ENCODE results near the gene ZNF416.

The ZNF416 gene

GRCh38 chr19:57559008-57559403 is 19.7 kb downstream of the ZNF416 start:
- no peak for DNase-seq (ENCODE audit: low read depth)

GRCh38 chr19:57558525-57558924 is 20.2 kb downstream of the ZNF416 start:
- no peak for DNase-seq (ENCODE audit: low read depth)

GRCh38 chr19:57557659-57558058 is 21.1 kb downstream of the ZNF416 start:
- DNase-seq (ENCODE audit: low read depth), result no peak

GRCh38 chr19:57552432-57552831 is 26.3 kb downstream of the ZNF416 start:
- no peak for DNase-seq (ENCODE audit: low read depth)

GRCh38 chr19:57546513-57546912 is 32.2 kb downstream of the ZNF416 start:
- DNase-seq (ENCODE audit: low read depth), result no peak

DNA sequence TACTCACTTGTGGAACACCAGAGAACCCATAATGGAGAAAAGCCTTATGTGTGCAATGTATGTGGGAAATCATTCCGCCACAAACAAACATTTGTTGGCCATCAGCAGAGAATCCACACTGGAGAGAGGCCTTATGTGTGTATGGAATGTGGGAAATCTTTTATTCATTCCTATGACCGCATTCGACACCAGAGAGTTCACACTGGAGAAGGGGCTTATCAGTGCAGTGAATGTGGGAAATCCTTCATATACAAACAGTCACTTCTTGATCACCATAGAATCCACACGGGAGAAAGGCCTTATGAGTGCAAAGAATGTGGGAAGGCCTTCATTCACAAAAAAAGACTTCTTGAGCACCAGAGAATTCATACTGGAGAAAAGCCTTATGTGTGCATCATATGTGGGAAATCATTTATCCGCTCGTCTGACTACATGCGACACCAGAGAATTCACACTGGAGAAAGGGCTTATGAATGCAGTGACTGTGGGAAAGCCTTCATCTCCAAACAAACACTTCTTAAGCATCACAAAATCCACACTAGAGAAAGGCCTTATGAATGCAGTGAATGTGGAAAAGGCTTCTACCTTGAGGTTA is 40.7 kb downstream of the ZNF416 start:
- DNase-seq (ENCODE audit: low read depth), result no peak

GRCh38 chr19:57527136-57527881 is 51.4 kb downstream of the ZNF416 start, which contains the start of gene ZNF549:
Gene ZNF549, plus strand, starts transcription at chr19:57527356. Its CDS starts 218 bp downstream, at chr19:57527574.
- DNase-seq (ENCODE audit: low read depth), result peak; percentile 78

All from stimulated activated CD8-positive, alpha-beta memory T cell treated with anti-CD3 and anti-CD28 coated beads, Interleukin-12 subunit alpha, Interleukin-12 subunit beta, amount 100 ng/mL, for 4 hours (primary cell).